GM18508 (cell line): ENCODE measurements around the gene C2orf76.
"Not testable (repeated sequence)": the region's sequence is repeated elsewhere in the genome, so short reads cannot be mapped to it uniquely, and the experiment has no call there.

Experiments used
- ATAC-seq: cut with Tn5 transposase; IDR thresholded peaks from one replicate; pipeline ENCODE4 v1.9.1; 2021; ENCODE audit warnings: moderate number of reproducible peaks; ENCODE audit not compliant: insufficient read depth, unreplicated experiment

C2orf76 gene

DNA sequence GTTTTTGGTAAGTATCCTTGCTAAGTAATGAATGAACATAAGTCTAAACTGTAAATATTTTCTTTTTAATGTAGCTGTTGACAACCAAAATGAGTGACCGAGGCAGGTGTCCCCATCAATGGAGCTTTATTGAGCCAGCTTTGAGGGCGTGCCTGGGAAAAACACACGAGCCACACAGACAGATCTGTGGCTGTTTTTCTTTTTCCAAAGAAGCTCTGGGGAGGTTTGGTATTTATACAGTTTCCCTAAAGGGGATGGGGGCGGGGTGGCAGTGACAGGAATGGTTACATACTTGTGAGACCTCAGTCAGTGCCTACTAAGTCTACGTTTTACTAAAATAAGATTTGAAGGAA, 11.3 kb upstream of the C2orf76 start:
- no peak for ATAC-seq

DNA sequence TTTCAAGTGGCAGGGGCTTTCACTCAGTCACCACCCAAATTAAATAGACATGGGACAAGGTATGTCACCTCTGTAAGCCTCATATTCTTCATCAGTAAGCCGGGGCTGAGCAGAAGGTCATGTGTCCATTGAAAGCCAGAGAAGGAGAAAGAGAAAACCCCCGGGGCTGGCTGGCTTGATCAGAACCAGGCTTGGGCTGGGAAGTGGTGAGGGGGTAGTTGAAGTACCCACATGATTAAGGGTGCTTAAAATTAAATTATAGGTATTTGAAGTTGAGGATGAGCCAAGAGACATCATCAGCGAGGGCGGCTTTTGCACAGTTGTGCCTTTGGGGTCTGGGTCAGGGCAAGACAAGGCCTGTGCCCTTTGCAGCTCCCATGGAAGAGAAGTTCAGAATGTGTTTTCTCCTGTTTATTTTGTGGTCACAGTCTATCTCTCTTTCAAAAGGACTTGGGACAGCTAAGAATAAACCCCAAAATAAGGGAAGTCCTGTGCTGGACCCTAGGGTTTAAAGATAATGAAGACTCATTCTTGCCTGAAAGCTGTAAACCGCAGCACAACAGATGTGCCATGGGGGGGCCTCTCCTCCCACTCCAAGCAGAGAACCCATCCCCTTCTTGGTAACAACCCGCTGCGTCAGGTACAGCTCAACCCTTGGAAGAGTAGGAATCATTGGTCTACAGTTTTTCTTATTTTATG, 10.8 kb upstream of the C2orf76 start:
- no peak for ATAC-seq

DNA sequence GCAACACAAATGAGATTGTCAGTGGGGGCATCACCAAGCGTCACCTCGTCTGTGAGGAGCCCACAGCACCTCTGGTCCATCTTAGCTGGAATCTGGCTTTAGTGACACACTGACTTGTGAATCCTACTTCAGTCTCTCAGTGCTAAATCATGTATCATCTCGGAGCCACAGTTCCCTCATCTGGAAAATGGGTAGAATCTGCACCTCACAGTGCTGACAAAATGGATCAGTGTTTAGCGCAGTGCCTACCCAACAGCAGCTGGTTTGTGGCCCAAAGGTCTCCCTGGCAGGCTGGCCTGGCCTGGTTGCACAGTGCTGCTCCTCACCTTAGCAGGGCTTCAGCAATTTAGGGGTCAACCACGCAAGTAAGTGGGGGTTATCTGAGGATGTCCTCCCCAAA, 10.2 kb upstream of the C2orf76 start:
- ATAC-seq, result no peak

DNA sequence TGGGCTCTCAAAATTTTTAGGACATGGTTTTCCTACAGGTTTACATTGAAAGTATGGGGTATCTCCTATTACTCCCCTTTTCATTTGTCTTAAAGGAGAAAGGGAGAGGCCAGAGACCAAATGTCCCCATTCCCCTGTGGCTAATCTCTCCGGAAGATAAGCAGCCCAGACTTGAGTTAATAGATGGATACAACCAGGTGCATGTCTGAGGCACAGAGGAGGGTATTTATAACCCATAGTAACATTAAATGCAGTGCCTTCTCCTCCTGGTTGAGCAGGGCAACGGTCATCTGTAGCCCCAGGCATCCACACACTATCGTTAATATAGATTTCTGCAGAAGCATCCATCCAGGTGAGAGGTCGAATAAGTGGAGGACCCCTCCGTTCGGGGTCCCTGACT, 9.8 kb upstream of the C2orf76 start:
- ATAC-seq, result not testable (repeated sequence)

DNA sequence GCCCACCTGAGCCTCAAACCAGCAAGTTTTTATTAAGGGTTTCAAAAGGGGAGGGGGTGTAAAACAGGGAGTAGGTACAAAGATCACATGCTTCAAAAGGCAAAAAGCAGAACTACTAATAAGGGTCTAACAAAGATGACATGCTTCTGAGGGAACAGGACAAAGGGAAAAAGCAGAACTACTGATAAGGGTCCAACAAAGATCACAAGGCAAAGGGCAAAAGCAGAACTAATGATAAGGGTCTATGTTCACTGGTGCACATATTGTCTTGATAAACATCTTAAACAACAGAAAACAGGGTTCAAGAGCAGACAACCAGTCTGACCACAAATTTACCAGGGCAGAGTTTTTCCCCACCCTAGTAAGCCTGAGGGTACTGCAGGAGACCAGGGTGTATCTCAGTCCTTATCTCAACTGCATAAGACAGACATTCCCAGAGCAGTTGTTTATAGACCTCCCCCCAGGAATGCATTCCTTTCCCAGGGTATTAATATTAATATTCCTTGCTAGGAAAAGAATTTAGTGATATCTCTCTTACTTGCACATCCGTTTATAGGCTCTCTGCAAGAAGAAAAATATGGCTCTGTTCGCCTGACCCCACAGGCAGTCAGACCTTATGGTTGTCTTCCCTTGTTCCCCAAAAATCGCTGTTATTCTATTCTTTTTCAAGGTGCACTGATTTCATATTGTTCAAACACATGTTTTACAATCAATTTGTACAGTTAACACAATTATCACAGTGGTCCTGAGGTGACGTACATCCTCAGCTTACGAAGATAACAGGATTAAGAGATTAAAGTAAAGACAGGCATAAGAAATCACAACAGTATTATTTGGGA, 7.5 kb upstream of the C2orf76 start:
- ATAC-seq, result not testable (repeated sequence)

DNA sequence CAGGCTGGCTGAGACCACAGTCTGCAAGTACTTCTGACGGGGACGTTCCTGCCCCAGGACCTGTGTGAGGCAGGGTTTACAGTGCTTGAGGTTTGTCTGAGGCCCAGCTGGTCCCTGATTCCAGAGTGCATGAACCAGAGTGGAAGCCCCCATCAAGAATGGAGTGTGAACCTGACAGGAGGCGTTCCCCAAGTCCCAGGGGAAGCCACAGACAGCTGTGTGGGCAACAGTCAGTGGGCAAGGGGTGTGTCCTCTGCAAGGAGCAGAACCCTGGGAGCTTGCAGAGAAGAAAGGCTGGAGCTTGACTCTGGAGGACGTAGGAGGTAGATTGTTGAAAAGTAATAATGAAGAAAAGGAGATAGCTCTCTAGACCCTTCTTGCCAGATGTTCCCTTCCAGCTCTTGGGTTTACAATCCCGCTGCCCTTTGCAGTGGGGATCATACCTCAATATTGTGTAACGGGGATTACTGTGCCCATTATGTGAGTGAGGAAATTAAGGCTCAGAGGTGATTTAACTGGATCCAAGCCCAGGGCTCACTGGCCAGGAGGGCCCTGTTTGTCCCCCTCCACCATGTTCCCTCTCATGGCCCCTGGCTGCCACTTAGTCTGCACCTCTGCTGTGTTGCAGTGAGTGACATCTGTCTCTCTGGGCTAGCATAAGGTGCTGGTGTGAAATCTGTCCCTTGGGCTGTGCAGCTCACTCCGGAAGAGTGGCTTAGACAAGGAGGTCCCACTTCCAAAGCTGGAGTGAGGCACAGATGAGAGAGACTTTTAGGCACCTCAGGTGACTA, 6.3 kb upstream of the C2orf76 start:
- no peak for ATAC-seq

DNA sequence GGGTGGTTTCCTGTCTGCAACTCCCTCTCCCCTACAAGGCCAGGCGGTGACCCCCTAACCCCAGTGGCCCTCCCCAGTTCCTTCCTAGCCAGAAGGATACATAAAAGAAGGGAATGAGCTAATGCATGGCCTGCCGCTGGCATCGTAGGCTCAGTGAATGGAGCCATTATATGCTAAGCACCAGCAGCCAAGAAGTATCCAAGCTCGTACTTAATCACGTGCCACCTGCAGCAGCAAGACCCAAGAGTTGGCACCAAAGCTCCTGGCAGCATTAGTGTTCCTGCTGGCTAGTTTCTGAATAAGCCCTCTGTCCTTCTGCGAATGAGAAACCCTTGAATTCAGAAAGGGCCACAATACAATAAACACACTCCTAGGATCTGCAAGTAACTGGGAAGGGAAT, 4.5 kb upstream of the C2orf76 start:
- no peak for ATAC-seq

DNA sequence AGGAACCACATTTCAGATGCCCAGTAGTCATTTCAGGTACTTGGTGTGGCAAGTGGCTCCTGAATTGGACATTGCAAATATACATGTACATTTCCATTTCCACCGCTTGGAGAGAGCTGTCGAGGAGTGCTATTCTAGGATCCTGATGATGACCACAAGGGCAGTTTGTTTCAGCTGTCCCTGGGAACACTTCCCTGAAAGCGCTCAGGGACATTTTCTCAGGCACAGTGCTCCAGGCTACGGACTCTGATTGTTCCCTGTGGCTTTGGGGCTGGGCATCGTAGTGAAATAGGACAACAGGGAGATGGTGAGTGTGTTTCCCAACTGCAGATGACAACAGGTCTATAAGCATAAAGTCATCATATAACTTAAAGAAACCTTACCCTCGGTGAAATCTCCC, 3.2 kb upstream of the C2orf76 start:
- no peak for ATAC-seq

DNA sequence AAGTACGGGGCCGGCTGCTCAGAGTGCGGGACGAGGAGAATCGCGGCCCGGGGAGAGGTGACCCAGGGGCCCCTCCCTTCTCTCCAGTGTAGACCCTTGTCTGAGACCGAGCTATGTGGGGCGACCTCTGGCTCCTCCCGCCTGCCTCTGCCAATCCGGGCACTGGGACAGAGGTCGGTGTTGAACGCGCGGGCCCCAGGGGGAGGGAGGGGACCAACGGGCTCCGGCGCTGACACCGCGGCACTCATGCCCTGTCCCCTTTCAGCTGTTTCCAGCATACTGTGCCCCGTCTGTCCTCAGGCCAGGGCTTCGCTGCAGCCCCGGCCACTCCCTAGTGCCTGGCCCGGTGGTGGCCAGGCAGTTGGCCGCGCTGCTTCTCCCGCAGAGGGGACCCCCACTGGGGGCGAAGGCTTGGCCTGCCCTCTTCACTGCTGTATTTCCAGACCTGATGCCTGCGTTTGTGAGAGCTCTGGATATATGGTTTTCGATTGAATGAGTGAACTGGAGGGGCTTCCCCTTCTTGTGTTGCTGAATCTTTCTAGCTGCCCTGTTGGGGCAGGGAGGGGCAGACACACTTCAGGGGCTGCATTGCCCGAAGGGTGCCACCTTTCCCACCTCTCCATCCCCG, 952 bp upstream of the C2orf76 start:
- peak; percentile 27 for ATAC-seq

DNA sequence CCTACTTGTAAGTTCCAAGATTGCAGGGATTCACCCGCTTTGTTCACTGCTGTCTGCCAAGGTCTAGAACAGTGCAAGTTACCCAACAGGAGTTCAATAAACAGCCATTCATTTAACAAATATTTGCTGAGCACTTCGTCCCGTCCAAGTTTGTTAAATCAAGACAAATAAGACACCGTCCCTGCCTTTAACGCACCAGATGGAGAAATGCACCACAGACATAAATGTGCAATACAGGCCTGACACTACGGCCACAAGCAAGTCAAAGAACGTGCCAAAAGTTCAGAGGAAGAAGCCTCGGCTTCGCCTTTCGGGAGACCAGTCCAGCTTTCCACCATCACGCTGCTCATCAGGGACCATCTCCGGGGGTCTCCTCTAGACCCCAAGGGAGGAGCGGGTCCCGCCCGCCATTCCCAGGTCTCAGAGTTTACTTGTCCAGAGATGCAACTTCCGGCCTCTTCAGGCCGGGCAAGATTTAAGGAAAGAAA, 429 bp downstream of the C2orf76 start:
- ATAC-seq, result no peak

DNA sequence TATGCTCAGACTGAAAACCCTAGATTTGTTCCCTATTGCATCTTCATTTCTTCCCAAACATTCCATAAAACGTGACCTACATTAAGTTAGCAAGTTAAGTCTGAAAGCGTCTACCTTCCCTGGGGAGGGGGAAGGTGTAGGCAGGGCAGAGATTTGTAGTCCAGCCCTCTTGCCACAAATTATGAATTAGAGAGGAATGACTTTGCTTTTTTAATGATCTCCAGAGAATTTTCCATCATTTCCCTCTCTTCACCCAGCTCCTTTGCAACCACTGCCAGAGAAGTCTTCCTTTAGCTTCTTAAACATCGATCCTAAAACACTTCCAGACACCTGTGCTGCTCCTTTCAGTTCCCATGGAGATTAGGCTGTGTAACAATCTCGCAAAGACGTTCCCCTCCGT, 1.2 kb downstream of the C2orf76 start:
- ATAC-seq, result no peak

DNA sequence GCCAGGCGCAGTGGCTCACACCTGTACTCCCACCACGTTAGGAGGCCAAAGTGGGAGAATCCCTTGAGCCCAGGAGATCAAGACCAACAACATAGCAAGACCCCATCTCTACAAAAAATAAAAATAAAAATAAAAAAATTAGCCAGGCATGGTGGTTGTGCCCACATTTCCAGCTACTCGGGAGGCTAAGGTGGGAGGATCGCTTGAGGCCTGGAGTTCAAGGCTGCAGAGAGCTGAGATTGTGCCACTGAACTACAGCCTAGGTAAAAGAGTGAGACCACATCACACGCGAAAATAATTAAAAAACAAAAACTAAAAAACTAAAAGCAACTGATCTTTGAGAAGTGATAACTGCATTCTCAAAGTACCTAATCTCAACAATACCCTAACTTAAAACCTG, 1.8 kb downstream of the C2orf76 start:
- ATAC-seq, result no peak

DNA sequence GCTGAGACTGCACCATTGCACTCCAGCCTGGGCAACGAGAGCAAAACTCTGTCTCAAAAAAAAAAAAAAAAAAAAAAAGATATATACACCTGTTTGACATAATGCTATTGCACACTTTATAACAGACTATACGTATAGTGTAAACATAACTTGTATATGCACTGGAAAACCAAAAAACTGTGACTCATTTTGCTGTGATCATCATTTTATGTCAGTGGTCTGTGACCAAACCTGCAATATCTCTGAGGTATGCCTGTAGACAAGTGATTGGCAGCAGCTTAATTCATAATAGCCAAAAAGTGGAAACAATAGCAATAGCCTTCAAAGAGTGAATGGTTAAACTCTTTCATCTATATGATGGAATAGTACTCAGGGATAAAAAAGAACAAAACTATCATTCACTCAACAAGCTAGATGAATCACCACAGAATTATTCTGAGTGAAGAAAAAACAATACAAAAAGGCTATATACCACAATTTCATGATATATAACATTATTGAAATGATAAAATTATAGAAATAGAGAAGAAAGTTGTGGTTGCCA, 6.1 kb downstream of the C2orf76 start:
- no peak for ATAC-seq

DNA sequence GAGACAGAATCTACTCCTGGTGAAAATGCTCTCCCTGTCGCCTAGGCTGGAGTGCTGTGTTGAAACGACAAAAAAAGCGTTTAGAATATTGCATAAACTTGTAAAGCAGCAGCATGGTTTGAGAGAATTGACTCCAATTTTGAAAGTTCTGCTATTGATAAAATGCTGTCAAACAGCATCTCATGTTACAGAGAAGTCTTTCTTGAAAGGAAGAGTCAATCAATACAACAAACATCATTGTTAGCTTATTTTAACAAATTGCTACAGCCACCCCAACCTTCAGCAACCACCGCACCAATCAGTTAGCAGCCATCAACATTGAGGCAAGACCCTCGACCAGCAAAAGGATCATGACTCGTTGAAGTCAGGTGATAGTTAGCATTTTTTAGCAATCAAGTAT, 6.9 kb downstream of the C2orf76 start:
- no peak for ATAC-seq

DNA sequence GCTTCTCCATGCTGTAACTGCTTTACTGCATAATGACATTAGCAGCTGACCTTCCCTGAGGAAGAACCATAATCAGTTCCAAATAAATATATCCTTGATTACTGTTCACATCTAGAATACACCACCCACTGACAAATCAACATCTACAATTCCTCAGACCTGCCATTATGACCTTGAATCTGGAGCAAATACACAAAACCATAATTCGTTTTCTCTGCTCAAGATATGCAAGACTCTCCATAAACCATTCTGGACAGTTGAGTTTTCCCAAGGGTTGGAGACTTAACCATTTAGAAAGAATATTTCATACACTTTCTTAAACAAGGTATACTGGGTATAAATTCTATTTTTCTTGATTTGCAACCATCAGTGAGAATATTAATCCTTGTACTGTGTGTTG, 11.8 kb downstream of the C2orf76 start:
- ATAC-seq, result no peak

DNA sequence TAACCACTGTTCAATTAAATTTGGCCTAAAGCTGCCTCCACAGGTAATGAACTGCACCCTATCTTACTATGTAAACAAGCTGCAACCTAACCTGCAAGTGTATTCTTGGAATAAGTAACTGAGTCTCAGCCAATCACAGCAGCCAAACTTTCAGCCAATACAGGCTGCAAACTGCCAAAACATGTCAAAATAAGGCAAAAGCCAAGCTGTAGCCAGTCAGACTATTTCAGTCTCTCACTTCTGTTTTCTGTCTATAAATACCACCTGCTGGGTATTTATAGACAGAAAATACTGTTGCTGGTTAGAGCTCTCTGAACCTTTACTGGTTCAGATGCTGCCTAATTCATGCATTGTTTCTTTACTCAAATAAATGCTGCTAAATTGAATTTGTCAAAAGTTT, 14.3 kb downstream of the C2orf76 start:
- peak; percentile 90 for ATAC-seq

DNA sequence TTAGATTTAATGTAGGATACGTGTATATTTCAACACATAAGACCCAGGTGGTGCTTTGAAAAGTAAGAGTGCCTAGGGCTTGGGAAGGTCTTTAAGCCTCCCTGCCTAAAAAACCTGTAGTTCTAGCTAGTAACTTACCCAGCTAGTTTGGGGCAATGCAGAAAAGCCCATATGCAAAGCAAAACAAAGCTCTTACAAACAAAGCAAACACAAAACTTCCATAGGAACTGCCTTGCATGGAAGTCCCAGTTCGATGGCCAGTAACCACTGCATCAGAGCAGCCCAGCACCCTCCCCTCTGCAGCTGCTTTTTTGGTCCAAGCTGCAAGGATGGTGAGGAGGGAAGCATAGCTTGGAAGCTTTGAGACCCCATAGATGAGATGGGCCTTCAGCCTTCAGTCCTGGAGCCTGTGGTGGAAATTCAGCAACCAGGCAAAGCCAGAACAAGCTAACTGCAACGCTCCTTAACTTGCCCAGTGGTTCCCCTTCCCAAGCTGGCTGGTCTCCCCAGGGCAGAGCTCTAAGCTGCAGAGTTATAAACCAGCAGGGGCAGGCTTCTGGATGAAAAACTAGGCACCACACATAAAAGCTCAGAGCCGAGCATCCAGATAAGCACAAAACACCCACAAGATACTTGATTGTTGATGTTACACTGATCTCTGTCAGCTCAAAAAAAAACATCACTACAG, 16.2 kb downstream of the C2orf76 start:
- ATAC-seq, result no peak

DNA sequence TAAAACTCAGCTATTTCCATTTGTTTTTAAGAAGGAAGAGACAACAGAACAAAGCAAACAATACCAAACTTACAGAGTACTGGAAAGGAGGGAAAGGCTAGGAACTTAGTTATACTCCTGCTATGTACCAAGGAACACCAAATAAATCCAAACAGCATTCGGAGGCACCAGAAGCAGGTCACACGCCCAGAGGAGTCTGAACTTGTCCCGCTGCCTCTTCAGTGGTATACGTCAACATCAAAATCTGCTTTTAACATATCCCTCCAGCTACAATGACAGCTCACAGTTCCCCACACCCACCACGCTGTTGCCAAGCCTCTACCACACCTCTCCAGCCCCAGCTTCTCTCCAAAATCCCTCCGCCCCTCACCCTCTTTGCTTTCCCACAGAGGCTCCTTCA, 17.3 kb downstream of the C2orf76 start:
- no peak for ATAC-seq

DNA sequence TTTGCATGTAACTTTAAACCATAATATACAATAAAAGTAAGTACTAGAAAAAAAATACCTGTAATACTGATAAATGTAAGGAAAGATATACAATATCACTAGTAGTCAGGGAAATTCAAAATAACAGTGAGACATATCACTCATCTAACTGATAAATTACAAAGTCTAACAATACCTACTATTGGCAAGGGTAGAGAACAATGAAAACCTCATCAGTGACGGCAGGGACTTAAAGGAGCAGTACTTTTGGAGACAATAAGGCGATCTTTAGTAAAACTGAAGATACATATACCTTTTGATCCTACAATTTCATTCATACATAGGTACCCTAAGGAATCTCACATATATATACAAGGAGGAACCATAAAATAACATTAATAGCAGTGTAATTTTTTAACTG, 24.9 kb downstream of the C2orf76 start:
- ATAC-seq, result no peak

DNA sequence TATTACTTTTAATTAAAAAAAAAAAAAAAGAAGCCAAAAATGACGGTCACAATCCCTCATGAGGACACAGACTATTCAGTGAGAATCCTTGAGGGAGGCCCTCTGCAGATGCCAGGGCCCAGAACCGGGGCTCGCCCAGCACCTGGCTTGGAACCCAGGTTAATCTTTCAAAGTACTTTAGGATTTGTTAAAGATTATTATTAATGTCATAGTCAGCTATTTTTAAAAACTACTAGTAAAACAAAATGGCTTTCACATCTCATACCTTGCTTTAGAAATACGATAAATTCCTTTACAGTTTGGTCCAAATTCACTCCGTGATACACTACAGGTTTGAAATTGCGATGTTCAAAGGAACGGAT, 27.1 kb downstream of the C2orf76 start:
- ATAC-seq, result no peak
